Middle frontal gyrus (tissue), 1 donor: Measurements from ENCODE around the gene ARHGEF17.

Experiments
- DNase-seq: peaks from one replicate; pipeline ENCODE4 v3.0.0-alpha.2; 2015; ENCODE audit warnings: low spot score; ENCODE audit errors: extremely low spot score

The ARHGEF17 gene

GRCh38 chr11:73314117-73314961, 6.3 kb downstream of the ARHGEF17 start:
- DNase-seq, result no peak

GRCh38 chr11:73315293-73316020, 7.4 kb downstream of the ARHGEF17 start:
- no peak for DNase-seq

DNA sequence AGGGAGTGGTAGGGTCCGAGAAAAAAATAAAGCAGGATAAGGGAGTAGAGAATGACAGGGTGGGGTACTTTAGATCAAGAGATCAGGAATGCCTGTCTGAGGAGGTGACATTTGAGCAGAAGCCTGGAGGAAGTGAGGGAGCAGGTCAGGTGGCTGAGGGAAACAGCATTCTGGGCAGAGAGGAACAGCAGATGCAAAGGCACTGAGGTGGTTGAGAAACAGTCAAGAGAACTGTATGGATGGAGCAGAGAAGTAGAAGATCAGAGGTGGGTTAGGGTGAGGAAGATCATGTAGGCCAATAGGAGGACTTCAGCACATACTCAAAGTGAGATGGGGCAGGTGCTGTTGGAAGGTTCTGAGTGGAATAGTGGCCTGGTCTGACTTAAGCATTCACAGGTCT, 8.3 kb downstream of the ARHGEF17 start:
- no peak for DNase-seq

GRCh38 chr11:73317373-73317772, 9.3 kb downstream of the ARHGEF17 start:
- DNase-seq, result peak; percentile 52

- DNase-seq, result no peak
Measured at GRCh38 chr11:73317803-73318202, 9.7 kb downstream of the ARHGEF17 start.

DNA sequence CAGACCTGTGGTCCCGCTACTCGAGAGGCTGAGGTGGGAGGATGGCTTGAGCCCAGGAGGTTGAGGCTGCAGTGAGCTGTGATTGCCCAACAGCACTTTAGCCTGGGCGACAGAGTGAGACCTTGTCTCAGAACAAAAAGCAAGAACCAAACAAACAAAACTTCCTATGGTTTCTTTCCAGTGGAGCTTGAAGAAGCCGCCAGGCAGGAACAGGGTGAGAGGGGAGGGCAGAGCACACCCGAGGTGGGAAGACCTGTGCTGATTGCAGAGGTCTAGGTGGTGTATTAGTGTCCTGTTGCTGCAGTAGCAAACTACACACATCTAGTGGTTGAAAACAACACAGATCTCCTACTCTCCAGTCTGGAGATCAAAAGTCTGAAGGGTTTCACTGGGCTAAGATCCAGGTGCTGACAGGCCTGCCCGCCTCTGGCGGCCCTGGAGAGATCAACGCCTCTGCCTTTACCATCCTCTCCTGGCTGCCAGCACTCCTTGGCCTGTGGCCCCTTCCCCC, 10.5 kb downstream of the ARHGEF17 start:
- no peak for DNase-seq

DNA sequence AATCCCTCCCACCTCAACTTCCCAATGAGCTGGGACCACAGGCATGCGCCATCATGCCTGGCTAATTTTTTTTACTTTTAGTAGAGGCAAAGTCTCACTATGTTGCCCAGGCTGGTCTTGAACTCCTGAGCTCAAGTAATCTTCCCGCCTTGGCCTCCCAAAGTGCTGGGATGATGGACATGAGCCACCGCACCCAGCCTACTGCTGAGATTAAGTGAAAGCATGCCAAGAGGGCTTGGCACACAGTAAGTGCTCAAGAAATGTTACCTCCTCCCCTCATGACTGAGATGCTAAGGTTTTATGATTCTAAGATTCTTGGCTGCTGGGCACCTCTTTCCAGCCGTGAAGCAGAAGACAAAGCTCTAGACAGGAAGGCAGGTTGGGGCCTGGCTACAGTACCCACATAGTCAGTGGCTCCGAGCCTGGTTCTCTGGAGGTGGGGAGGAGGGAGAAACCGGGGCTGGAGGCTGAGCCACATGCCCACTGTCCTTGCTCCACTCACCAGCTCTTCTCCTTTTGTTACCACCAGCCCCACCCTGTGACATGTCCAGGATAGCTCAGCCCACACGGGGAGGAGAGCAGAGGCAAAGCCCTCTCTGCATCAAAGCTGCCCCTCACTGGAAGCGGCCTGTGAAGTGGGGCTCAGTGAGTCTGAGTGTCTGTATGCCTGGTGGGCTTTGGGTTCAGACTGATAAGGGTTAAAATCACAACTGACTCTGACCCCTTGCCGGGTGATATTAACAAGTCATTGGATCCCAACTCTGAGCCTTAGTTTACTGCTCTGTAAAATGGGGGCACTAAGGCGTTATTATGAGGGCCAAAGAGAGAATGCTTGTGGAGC, 12.9 kb downstream of the ARHGEF17 start:
- DNase-seq, result no peak

DNA sequence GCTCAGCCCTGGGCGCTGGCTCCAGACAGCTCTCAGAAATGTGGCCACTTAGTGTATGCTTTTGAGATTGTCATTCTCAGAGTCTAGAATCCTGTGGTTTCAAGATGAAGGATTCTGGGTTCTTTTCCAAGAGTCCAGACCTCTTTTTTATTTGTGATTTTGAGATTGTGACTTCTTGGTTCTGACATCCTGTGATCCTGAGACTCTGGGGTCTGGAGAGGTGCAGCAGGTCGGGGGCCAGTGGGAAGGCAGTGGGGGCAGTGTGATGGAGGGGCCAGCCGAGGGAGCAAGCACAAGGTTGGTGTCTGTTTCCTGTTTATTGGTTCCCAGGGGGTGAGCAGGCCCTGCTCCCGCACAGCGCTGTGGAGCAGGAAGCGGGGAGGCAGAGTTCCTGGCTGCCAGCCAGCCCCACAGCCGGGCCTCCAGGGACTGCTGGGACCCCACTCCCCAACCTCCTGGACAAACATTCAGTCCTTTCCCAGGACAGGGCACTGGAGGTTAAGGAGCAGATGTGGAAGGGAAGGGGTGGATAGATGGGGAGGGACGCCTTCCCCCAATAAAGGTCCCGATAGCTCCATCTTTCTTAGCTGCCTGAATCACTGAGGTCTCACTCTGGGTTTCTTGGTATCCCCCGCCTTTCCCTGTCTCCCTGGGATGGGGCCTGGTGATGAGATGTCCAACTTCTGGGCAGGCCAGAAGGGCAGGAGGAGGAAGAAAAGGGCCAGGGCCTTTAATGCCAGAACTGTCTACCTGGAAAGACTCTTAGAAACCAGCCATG, 13.7 kb downstream of the ARHGEF17 start:
- DNase-seq, result no peak

- DNase-seq, result no peak
Measured at GRCh38 chr11:73322382-73323306, 14.6 kb downstream of the ARHGEF17 start.

GRCh38 chr11:73323464-73323863, 15.4 kb downstream of the ARHGEF17 start:
- DNase-seq, result no peak

GRCh38 chr11:73324116-73324515, 16.0 kb downstream of the ARHGEF17 start:
- no peak for DNase-seq

DNA sequence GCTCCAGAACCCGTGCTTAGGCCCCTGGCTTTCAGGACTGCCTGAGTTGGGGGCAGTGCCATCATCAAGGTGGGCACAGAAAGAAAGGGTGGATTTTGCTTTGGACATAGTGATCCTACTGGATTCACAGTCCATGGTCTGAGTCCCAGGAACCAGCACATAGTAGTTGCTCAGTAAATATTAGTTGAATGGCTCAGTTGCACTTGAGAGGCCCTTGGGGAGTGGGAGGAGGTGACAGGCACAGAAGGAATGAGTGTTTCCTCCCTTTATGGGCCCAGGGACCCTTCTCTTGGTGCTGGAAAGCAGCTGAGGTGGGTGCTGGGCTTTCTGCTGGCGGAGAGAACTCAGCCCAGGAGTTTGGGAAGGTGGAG, 16.6 kb downstream of the ARHGEF17 start:
- no peak for DNase-seq

- DNase-seq, result no peak
Measured at GRCh38 chr11:73325036-73325981, 17.2 kb downstream of the ARHGEF17 start.

GRCh38 chr11:73326929-73327811, 19.1 kb downstream of the ARHGEF17 start:
- no peak for DNase-seq

GRCh38 chr11:73327812-73328364, 19.8 kb downstream of the ARHGEF17 start:
- no peak for DNase-seq

DNA sequence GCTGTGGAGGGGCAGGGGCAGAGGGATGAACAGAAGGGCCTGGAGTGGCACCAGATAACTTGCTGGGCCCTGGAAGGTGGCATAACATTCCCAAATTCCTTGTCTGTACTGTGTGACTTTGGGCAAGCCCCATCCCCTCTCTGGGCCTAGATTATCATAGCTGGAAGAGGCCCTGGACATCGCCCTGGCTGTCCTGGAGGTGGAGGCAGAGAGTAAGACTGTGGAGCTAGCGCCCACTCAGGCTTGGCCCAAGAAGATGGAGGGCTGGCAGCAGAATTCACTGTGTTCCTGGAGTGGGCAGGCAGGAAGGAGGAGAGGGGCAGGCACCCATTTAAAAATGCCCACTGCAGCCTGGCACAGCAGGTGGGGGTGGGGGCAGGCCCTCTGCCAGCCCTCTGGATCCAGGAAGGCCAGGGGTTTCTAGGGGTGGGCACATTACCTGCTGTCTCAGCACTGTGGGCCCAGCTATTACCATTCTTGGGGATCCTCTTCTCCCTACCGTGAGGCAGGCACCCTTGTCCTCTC, 22.6 kb downstream of the ARHGEF17 start:
- no peak for DNase-seq
